Peyer's patch (tissue), 4 donors: Measurements from ENCODE around the gene VMAC.

Experiments used
- POLR2A ChIP-seq, 2 donors: fragments of 450-650 bp; IDR thresholded peaks; one replicate each; pipeline ENCODE4 v1.5.1; 2017; ENCODE audit warnings: antibody characterized with exemption in 2 of 2, mild to moderate bottlenecking in 2 of 2, moderate library complexity in 2 of 2
- TF ChIP-seq, protein P1 (sequence below), 6 experiments: fragments of 450-650 bp in 4 of 6; fragments of 200-600 bp in 2 of 6; sonication (generic) in 1 of 6; IDR thresholded peaks; one replicate each; pipeline ENCODE4 v1.5.1; 2017 to 2019; ENCODE audit warnings: antibody characterized with exemption in 6 of 6, mild to moderate bottlenecking in 3 of 6, moderate library complexity in 1 of 6

DNA sequence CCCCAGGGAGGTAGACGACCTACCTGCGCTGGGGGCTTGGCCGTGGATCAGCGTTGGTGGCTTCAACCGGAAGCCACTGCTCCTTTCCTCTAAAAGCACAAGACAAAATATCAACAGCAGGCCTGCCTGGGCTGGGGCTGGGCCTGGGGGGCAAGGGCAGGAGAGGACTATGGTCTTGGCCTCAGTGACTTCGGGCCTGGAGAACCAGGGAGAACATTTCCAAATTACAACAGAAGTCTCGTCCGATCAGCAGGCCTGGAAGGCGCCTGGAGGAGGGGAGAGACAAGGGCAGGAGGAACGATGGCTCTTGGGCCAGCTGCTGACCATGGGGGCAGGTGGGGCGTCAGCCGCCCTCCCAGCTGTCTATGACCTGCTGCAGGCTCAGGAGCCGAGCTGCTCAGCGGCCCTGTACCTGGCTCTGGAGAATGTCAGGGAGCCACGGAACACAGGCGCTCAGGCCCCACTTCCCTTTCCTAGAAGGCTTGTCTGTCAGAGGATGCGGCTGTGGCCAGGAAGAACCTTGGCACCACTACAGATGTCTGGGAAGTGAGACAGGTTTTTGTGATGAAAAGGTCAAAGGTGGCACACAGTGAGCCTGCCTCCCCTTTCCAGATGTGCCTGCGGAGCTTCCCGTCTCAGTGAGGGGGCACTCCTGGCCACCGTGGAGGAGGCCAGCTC, 28.9 kb downstream of the VMAC start:
- TF ChIP-seq, protein P1, sequence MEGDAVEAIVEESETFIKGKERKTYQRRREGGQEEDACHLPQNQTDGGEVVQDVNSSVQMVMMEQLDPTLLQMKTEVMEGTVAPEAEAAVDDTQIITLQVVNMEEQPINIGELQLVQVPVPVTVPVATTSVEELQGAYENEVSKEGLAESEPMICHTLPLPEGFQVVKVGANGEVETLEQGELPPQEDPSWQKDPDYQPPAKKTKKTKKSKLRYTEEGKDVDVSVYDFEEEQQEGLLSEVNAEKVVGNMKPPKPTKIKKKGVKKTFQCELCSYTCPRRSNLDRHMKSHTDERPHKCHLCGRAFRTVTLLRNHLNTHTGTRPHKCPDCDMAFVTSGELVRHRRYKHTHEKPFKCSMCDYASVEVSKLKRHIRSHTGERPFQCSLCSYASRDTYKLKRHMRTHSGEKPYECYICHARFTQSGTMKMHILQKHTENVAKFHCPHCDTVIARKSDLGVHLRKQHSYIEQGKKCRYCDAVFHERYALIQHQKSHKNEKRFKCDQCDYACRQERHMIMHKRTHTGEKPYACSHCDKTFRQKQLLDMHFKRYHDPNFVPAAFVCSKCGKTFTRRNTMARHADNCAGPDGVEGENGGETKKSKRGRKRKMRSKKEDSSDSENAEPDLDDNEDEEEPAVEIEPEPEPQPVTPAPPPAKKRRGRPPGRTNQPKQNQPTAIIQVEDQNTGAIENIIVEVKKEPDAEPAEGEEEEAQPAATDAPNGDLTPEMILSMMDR (IDR thresholded peaks at IDR 0.05) = no peak
- no peak for TF ChIP-seq POLR2A (IDR thresholded peaks at IDR 0.05)
